K562 (cell line): ENCODE data around the gene TNFSF13B. TPM values are rescaled to one million over a fixed set of nuclear protein-coding genes. Genes with fewer than 3 reads are reported as not detected.
A peak's percentile ranks its signal among the peaks of the same experiment; 100 is the strongest.

Experiments used
- ATAC-seq: fragments of 200-7000 bp; cut with Tn5 transposase; 3 replicates; pipeline ENCODE4 v1.9.1; 2020; ENCODE audit warnings: moderate library complexity
- BruUV-seq: library from RNA; stranded (reverse); fragments of 400-500 nt; replicated peaks from 2 replicates; lab custom pipeline; 2021; lab: Mats Ljungman, UMichigan
- CTCF ChIA-PET: fragments of 300-600 bp; formaldehyde crosslinking; extraction: SDS; loops from one replicate; lab custom pipeline; 2021; ENCODE audit warnings: low intra/inter-chr PET ratio; lab: Yijun Ruan, JAX
- POLR2A ChIA-PET: fragments of 300-600, 350-650 bp; sonication (Branson Sonifier 250); formaldehyde crosslinking; extraction: SDS; loops from one replicate; lab custom pipeline; 2021; ENCODE audit warnings: antibody characterized with exemption, inconsistent platforms; lab: Yijun Ruan, JAX
- DNase-seq, 4 experiments: peaks; one replicate each; pipeline versions ENCODE4 v3.0.0 to v3.0.0-alpha.2; 2011 to 2018; ENCODE audit warnings: low spot score in 3 of 4, mixed read lengths in 3 of 4; ENCODE audit errors: extremely low read depth in 1 of 4
- FAIRE-seq: peaks from 2 replicates; lab custom pipeline; 2011; peaks lifted over from hg19 to GRCh38; lab: Jason Lieb, UNC
- H2AFZ ChIP-seq: 2 replicates; pipeline ENCODE4 v1.6.0; 2011; ENCODE audit warnings: low read depth, low read length, control low read depth, inconsistent platforms
- H3K27ac ChIP-seq: fragments of 200-600 bp; 3 replicates; pipeline ENCODE4 v1.8.0; 2011; ENCODE audit warnings: low read depth, mild to moderate bottlenecking, control low read depth, inconsistent platforms, low read length, moderate library complexity, mixed read lengths; ENCODE audit errors: extremely low read depth
- H3K27me3 ChIP-seq, 2 experiments: fragments of 300-600 bp in 1 of 2; 2 replicates in 1 of 2; 3 replicates in 1 of 2; pipeline versions ENCODE4 v1.6.0 to v1.8.0; 2011; ENCODE audit warnings: inconsistent platforms in 2 of 2, low read length in 2 of 2, mild to moderate bottlenecking in 1 of 2, mixed read lengths in 1 of 2, moderate library complexity in 1 of 2; ENCODE audit not compliant: control insufficient read depth in 2 of 2, insufficient read depth in 2 of 2
- H3K36me3 ChIP-seq: fragments of 300-600 bp; 3 replicates; pipeline ENCODE4 v1.8.0; 2011; ENCODE audit warnings: mild to moderate bottlenecking, low read length, inconsistent platforms; ENCODE audit not compliant: control insufficient read depth, insufficient read depth
- H3K4me1 ChIP-seq, 2 experiments: fragments of 200-600 bp in 1 of 2; replicated peaks in 1 of 2; 2 replicates in 1 of 2; 3 replicates in 1 of 2; pipeline versions ENCODE4 v1.5.1 to v1.8.0; 2011; ENCODE audit warnings: inconsistent platforms in 2 of 2, low read length in 2 of 2, mild to moderate bottlenecking in 1 of 2, mixed read lengths in 1 of 2, moderate library complexity in 1 of 2; ENCODE audit not compliant: control insufficient read depth in 2 of 2, insufficient read depth in 2 of 2
- H3K4me2 ChIP-seq: 2 replicates; pipeline ENCODE4 v1.6.1; 2011; ENCODE audit warnings: low read length, control low read depth, inconsistent platforms, mixed read lengths; ENCODE audit not compliant: insufficient read depth
- H3K4me3 ChIP-seq: fragments of 200-600 bp; sonication (generic), shearing (Covaris generic); 2 replicates; pipeline ENCODE4 v1.5.1; 2016; ENCODE audit warnings: control low read depth, inconsistent platforms
- H3K79me2 ChIP-seq: fragments of 200-600 bp; 3 replicates; pipeline ENCODE4 v1.8.0; 2011; ENCODE audit warnings: low read length, inconsistent platforms; ENCODE audit not compliant: control insufficient read depth, insufficient read depth
- H3K9ac ChIP-seq, 2 experiments: 2 replicates each; pipeline versions ENCODE4 v1.6.0 to v1.6.1; 2011; ENCODE audit warnings: low read depth in 2 of 2, low read length in 2 of 2, control low read depth in 1 of 2, inconsistent platforms in 1 of 2, mild to moderate bottlenecking in 1 of 2, mixed read lengths in 1 of 2; ENCODE audit not compliant: insufficient read depth in 1 of 2
- H3K9me1 ChIP-seq: one replicate; pipeline ENCODE4 v1.6.0; 2011; ENCODE audit warnings: inconsistent platforms, mild to moderate bottlenecking, low read length, moderate library complexity; ENCODE audit not compliant: control insufficient read depth, insufficient read depth
- H3K9me3 ChIP-seq: replicated peaks from 2 replicates; pipeline ENCODE4 v1.5.1; 2011; ENCODE audit warnings: low read depth, low read length, inconsistent platforms; ENCODE audit not compliant: control insufficient read depth, insufficient read depth
- H4K20me1 ChIP-seq: replicated peaks from 2 replicates; pipeline ENCODE4 v1.6.1; 2011; ENCODE audit warnings: low read length, inconsistent platforms, mixed read lengths; ENCODE audit not compliant: control insufficient read depth, insufficient read depth
- EWSR1 ChIP-seq: fragments of 450-650 bp; IDR thresholded peaks from 2 replicates; pipeline ENCODE4 v1.6.1; 2018; ENCODE audit warnings: borderline replicate concordance, mild to moderate bottlenecking, low read depth, moderate library complexity; ENCODE audit not compliant: partially characterized antibody
- FOXA3 ChIP-seq, 2 experiments: fragments of 450-650 bp in 1 of 2; sonication (generic) in 1 of 2; formaldehyde crosslinking; IDR thresholded peaks in 1 of 2; conservative IDR thresholded peaks in 1 of 2; 2 replicates each; pipeline versions ENCODE4 v1.4.0 to v1.8.0; 2020 to 2022; ENCODE audit warnings: mild to moderate bottlenecking in 2 of 2, missing genetic modification reagents in 1 of 2
- MEIS2 ChIP-seq: fragments of 450-650 bp; IDR thresholded peaks from 2 replicates; pipeline ENCODE4 v1.6.1; 2014; ENCODE audit warnings: mild to moderate bottlenecking; ENCODE audit not compliant: partially characterized antibody
- RBM25 ChIP-seq: fragments of 200-400 bp; formaldehyde crosslinking; IDR thresholded peaks from 2 replicates; pipeline ENCODE4 v1.6.1; 2018; ENCODE audit warnings: low read length, low read depth, moderate library complexity; ENCODE audit not compliant: severe bottlenecking
- RFX1 ChIP-seq: fragments of 450-650 bp; IDR thresholded peaks from 2 replicates; pipeline ENCODE4 v1.6.1; 2016; ENCODE audit warnings: mild to moderate bottlenecking, moderate library complexity
- SUPT5H ChIP-seq: fragments of 450-650 bp; IDR thresholded peaks from 2 replicates; pipeline ENCODE4 v1.6.1; 2016
- XRCC3 ChIP-seq: fragments of 450-650 bp; IDR thresholded peaks from 2 replicates; pipeline ENCODE4 v1.6.1; 2017; ENCODE audit warnings: mild to moderate bottlenecking, moderate library complexity
- ZBTB7A ChIP-seq: IDR thresholded peaks from 2 replicates; pipeline ENCODE4 v1.6.1; 2011; ENCODE audit warnings: low read depth, mild to moderate bottlenecking, low read length, moderate library complexity, borderline replicate concordance; ENCODE audit not compliant: control insufficient read depth
- ZNF57 ChIP-seq: fragments of 450-650 bp; formaldehyde crosslinking; IDR thresholded peaks from 2 replicates; pipeline ENCODE4 v1.4.0; 2020; ENCODE audit warnings: mild to moderate bottlenecking, moderate library complexity
- ZNF717 ChIP-seq: fragments of 250-450 bp; sonication (Bioruptor Pico); IDR thresholded peaks from 2 replicates; pipeline ENCODE4 v1.5.0; 2021
- WGBS: fragments of 100-300 bp; shearing (Covaris generic); methylation state at CpG from one replicate; pipeline ENCODE4 v1.1.6; 2016; ENCODE audit warnings: low coverage, mixed read lengths; ENCODE audit not compliant: insufficient coverage; ENCODE audit errors: missing lambda C conversion rate; 5-methylcytosine and 5-hydroxymethylcytosine counted together
- in situ Hi-C: fragments of 300-500 bp; cut with MboI; formaldehyde crosslinking; loops from 4 replicates; pipeline ENCODE4 v1.15.0; 2018; ENCODE audit warnings: inconsistent platforms, mixed read lengths
- intact Hi-C: fragments of 100-400 bp; cut with micrococcal nuclease; formaldehyde crosslinking; loops from 2 replicates; pipeline ENCODE4 v1.14.2; 2022
- polyA plus RNA-seq, 8 experiments: library from polyadenylated mRNA; depleted of rRNA in 4 of 8; stranded (reverse) in 5 of 8; unstranded in 3 of 8; fragments of >200 nt; fragmentation: Nextera tagmentation in 2 of 8; fragmentation: Illumina TruSeq in 1 of 8; extraction: Ambion mirVana in 2 of 8; extraction: Trizol in 1 of 8; gene quantifications; 2 replicates each; pipeline versions ENCODE4 v1.2.1 to v1.2.3, GENCODE V29; 2011 to 2014; ENCODE audit warnings: inconsistent platforms in 1 of 8, missing spikeins in 1 of 8
- total RNA-seq, 7 experiments: library from RNA; depleted of rRNA in 6 of 7; stranded (reverse); fragments of >200 nt in 6 of 7; fragmentation: Illumina TruSeq in 2 of 7; extraction: Trizol in 2 of 7; gene quantifications; 2 replicates each; pipeline versions ENCODE4 v1.2.1 to v1.2.3, GENCODE V29; 2011 to 2021; ENCODE audit warnings: low replicate concordance in 1 of 7

The TNFSF13B gene
- total and polyA plus RNA-seq, 9 of the 15 experiments (the other 6 are each of a cell fraction or from before 2014, with no cell fraction given), result 1.1 to 2.1 (median 1.5) TPM

DNA sequence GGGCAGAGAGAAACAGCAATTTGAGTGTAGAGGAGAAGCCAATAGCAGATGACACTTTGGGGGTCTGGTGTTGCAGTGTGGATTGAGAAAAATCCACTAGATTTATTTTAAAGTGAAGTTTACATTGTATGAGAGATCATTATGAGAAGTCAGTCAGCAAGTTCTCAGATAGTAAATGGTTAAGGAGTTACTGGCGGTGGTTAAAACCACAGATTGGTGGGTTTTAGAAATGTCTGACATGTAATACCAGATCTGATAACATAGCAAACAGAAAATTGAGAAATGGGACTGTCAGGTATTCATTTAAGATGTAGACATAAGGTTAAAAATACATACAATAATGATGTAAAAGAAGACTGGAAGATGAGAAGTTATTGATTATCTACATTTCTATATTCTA lies 44.1 kb upstream of the TNFSF13B start:
- no peaks in the 10 kb centered on the region for H3K27me3 ChIP-seq
- no peaks in the 10 kb centered on the region for H3K9me1 ChIP-seq
- no TSS peak for BruUV-seq
- ATAC-seq (0 out of 3 replicates have a peak, but pooled peaks have one; percentile 28), FAIRE-seq (no peak), DNase-seq (no peak)
- intact Hi-C loops, result loop anchor here (5.0 to 10.0 kb wide), 5 partner anchors 52 to 672 kb away; no protein-coding TSS in a partner anchor
- TF ChIP-seq MEIS2, result peak; percentile 21
- no peak for TF ChIP-seq ZNF717
- TF ChIP-seq RBM25, result no peak
- no peak overlapping the region for H3K4me2 ChIP-seq
- H3K27ac ChIP-seq, result no peak overlapping the region
- ChIA-PET POLR2A (no interaction called here), CTCF (no interaction called here)
- H3K79me2 ChIP-seq, result peaks cover 86% of the 10 kb centered on the region
- in situ Hi-C loops, result no loop called here
- WGBS, result 0% methylated on average over 1 of the region's 1 CpG
- H3K4me1 ChIP-seq, result peaks cover 0 to 4% of the 10 kb centered on the region in 2 experiments; a peak in 2 of 5 replicates
- H4K20me1 ChIP-seq, result no peaks in the 10 kb centered on the region; the same call in 1 of the 2 replicates
- no peak overlapping the region for H3K4me3 ChIP-seq
- no peaks in the 10 kb centered on the region for H3K9me3 ChIP-seq
- peaks cover 23% of the 10 kb centered on the region; the same call in 2 of the 3 replicates for H3K36me3 ChIP-seq
- H3K9ac ChIP-seq, result no peak overlapping the region
- no peak overlapping the region for H2AFZ ChIP-seq

DNA sequence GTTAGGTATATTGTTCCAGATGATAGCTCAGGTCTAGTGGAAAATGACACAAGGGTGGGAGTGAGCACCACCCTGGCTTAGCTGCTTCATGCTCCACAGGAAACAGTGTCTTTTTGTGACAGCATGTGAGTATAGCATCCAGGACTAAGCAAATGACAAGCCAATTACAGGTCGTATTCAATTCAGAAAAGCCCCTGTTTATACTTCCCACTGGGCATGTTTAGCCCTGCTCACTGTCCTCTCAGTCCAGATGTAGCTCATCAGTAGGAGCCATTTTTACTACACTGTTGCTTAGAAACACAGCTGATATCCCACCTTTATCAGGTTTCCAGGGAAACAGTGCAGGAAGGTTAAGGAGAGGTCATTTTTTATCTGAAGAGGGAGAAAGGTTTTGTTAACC lies 43.3 kb upstream of the TNFSF13B start:
- Histone ChIP-seq H3K4me3 (no peak overlapping the region), H3K9ac (no peak overlapping the region), H3K4me1 (peaks cover 0 to 4% of the 10 kb centered on the region in 2 experiments; a peak in 2 of 5 replicates), H2AFZ (no peak overlapping the region), H3K9me1 (no peaks in the 10 kb centered on the region), H3K27ac (no peak overlapping the region), H3K79me2 (peaks cover 79% of the 10 kb centered on the region), H4K20me1 (no peaks in the 10 kb centered on the region; the same call in 1 of the 2 replicates), H3K36me3 (peaks cover 21% of the 10 kb centered on the region; the same call in 2 of the 3 replicates), H3K9me3 (no peaks in the 10 kb centered on the region), H3K4me2 (no peak overlapping the region; the same call in 1 of the 2 replicates), H3K27me3 (no peaks in the 10 kb centered on the region)
- CTCF ChIA-PET, result no interaction called here
- BruUV-seq, result no TSS peak
- FAIRE-seq, result no peak
- peak; percentile 77 for ATAC-seq
- in situ Hi-C loops (no loop called here), intact Hi-C loops (loop anchor here (5.0 to 10.0 kb wide), 5 partner anchors 51 to 671 kb away; no protein-coding TSS in a partner anchor)
- TF ChIP-seq FOXA3 (CRISPR knock-in tag; conservative IDR thresholded peaks at IDR 0.05 in 1 of 2, IDR thresholded peaks at IDR 0.05 in 1 of 2) (no peak), SUPT5H (no peak), EWSR1 (no peak), RFX1 (peak; percentile 76), XRCC3 (no peak), ZBTB7A (no peak), ZNF57 (CRISPR knock-in tag) (no peak)
- WGBS, result 0% methylated on average over 1 of the region's 1 CpG
- peak in 1 of 4 experiments; percentile 30 for DNase-seq
- POLR2A ChIA-PET, result no interaction called here
